ENCODE data around the gene SDK2. TPM values are rescaled to one million over a fixed set of nuclear protein-coding genes. Genes with fewer than 3 reads are reported as not detected.

Gene SDK2
- total and polyA plus RNA-seq, 2 of the 4 experiments (the other 2 are of a cell fraction) = under 0.01 to 0.03 TPM

DNA sequence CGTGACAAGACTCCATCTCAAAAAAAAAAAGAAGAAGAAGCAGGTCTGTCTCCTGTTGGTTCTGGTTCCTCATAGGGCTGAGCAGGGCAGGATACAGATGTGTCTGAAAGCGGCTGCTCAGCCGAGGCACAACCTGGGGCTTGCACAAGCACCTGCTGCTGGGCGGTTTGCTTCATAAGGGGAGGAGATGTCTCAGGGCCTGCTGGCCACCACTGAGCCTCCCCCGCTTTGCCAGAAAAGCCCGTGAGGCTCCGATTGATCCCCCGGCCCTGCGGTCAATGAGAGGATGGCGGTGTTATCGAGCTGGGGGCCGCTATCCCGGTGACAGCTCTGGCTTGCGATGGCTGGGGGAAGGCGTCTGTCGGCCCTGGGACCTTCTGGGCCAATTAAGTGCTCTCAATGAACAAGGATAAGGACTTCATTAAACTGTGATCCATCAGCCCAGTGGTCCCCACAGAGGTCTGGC, 162.0 kb downstream of the SDK2 start:
- intact Hi-C loops (cut with micrococcal nuclease) = no loop called here
- CTCF ChIA-PET = no interaction called here
- Histone ChIP-seq H2AK9ac (replicated peaks; ENCODE audit: low read depth, low read length, poor library complexity) (no peak overlapping the region), H2AK5ac (ENCODE audit: low read depth, low read length) (no peak overlapping the region), H2BK120ac (ENCODE audit: low read depth, low read length) (no peak overlapping the region), H4K91ac (ENCODE audit: insufficient read depth, low read depth, low read length) (no peak overlapping the region), H3K27me3 (ENCODE audit: control insufficient read depth, insufficient read depth, low read length) (no peaks in the 10 kb centered on the region; the same call in 1 of the 2 replicates), H3K9me3 (ENCODE audit: control insufficient read depth, insufficient read depth, low read length) (peaks cover 13% of the 10 kb centered on the region), H4K5ac (ENCODE audit: low read depth, low read length) (no peak overlapping the region), H3K14ac (replicated peaks; ENCODE audit: low read depth, low read length) (no peak overlapping the region), H2BK15ac (ENCODE audit: low read depth, low read length) (no peak overlapping the region), H3K4me3 (ENCODE audit: insufficient read depth, low read depth, low read length) (no peak overlapping the region), H3K27ac (ENCODE audit: insufficient read depth, low read length) (no peak overlapping the region), H3K23ac (ENCODE audit: low read depth, low read length) (no peak overlapping the region), H3K9ac (ENCODE audit: low read depth, low read length) (no peak overlapping the region), H3K4me2 (ENCODE audit: low read depth, low read length) (no peak overlapping the region), H4K20me1 (ENCODE audit: insufficient read depth, low read length) (no peaks in the 10 kb centered on the region), H3K79me1 (ENCODE audit: low read depth in 1 of 2, low read length in 2 of 2) (no peaks in the 10 kb centered on the region), H2BK20ac (ENCODE audit: low read depth, low read length) (no peak overlapping the region), H2BK5ac (ENCODE audit: low read depth, low read length, poor library complexity, severe bottlenecking) (no peak overlapping the region), H3K4ac (ENCODE audit: low read depth, low read length) (no peak overlapping the region), H3K56ac (ENCODE audit: extremely low read depth, insufficient read depth, low read length) (no peak overlapping the region), H3K18ac (ENCODE audit: low read depth, low read length) (no peak overlapping the region), H2AFZ (replicated peaks; ENCODE audit: low read length, poor library complexity) (no peak overlapping the region), H4K8ac (ENCODE audit: low read depth in 2 of 2, low read length in 2 of 2) (no peak overlapping the region), H3K36me3 (ENCODE audit: control insufficient read depth, insufficient read depth, low read length) (no peaks in the 10 kb centered on the region), H3K4me1 (ENCODE audit: control insufficient read depth, insufficient read depth, low read length) (no peaks in the 10 kb centered on the region), H3K9me1 (ENCODE audit: insufficient read depth, low read length) (no peaks in the 10 kb centered on the region)
- no TSS peak for BruUV-seq (replicated peaks)
- POLR2A ChIA-PET (ENCODE audit: unreplicated experiment) = no interaction called here
- dilution Hi-C loops (cut with HindIII; ENCODE audit: low sequenced_read_pairs, unreplicated experiment) = no loop called here
- TF ChIP-seq CEBPB (IDR thresholded peaks at IDR 0.05; ENCODE audit: low read depth, low read length) = no peak
- no peak for TF ChIP-seq RFX5 (IDR thresholded peaks at IDR 0.05; ENCODE audit: low read depth, low read length)
- TF ChIP-seq MAFK (IDR thresholded peaks at IDR 0.05; ENCODE audit: low read depth, low read length) = no peak
- TF ChIP-seq CHD1 (IDR thresholded peaks at IDR 0.05; ENCODE audit: low read depth, low read length) = no peak
- TF ChIP-seq, protein P1, sequence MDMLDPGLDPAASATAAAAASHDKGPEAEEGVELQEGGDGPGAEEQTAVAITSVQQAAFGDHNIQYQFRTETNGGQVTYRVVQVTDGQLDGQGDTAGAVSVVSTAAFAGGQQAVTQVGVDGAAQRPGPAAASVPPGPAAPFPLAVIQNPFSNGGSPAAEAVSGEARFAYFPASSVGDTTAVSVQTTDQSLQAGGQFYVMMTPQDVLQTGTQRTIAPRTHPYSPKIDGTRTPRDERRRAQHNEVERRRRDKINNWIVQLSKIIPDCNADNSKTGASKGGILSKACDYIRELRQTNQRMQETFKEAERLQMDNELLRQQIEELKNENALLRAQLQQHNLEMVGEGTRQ (IDR thresholded peaks at IDR 0.05; ENCODE audit: low read depth, low read length) = no peak
- TF ChIP-seq SMC3 (IDR thresholded peaks at IDR 0.05; ENCODE audit: low read depth, low read length) = no peak
- no peak for TF ChIP-seq ELK1 (IDR thresholded peaks at IDR 0.05; ENCODE audit: borderline replicate concordance, low read depth, low read length)
- TF ChIP-seq BHLHE40 (IDR thresholded peaks at IDR 0.05; ENCODE audit: low read depth, low read length) = no peak
- in situ Hi-C loops (cut with MboI; ENCODE audit: low sequenced_read_pairs) = no loop called here
- no peak for DNase-seq
- WGBS, 2 experiments (ENCODE audit: extremely low coverage in 2 of 2, insufficient read length in 1 of 2) = 76% methylated on average over 12 of the region's 16 CpGs; no CpG with 5 or more reads in 1 of the 2 experiments
- no peak for ATAC-seq (ENCODE audit: low read depth)
